HepG2 (cell line): Measurements from ENCODE around the gene DPY30. TPM values are rescaled to one million over a fixed set of nuclear protein-coding genes. Genes with fewer than 3 reads are reported as not detected.

Source experiments
- ATRX ChIP-seq: sonication (generic); formaldehyde crosslinking; IDR thresholded peaks from 2 replicates; pipeline ENCODE4 v1.4.0; 2020; ENCODE audit warnings: missing genetic modification reagents, borderline replicate concordance
- CENPT ChIP-seq: sonication (generic); formaldehyde crosslinking; IDR thresholded peaks from 2 replicates; pipeline ENCODE4 v1.8.0; 2022; ENCODE audit warnings: low read depth, mild to moderate bottlenecking, moderate library complexity, missing genetic modification reagents
- RARA ChIP-seq: IDR thresholded peaks from 2 replicates; pipeline ENCODE4 v1.6.1; 2016; ENCODE audit warnings: missing genetic modification reagents, missing compliant biosample characterization
- SMARCE1 ChIP-seq: fragments of 450-650 bp; IDR thresholded peaks from 2 replicates; pipeline ENCODE4 v1.6.1; 2017; ENCODE audit warnings: borderline replicate concordance
- SRF ChIP-seq: IDR thresholded peaks from 2 replicates; pipeline ENCODE4 v1.6.1; 2011; ENCODE audit warnings: mild to moderate bottlenecking, low read depth, low read length, moderate library complexity
- SUZ12 ChIP-seq: fragments of 150-350 bp; IDR thresholded peaks from 2 replicates; pipeline ENCODE4 v1.6.1; 2014; ENCODE audit warnings: low read depth, low read length
- TBX3 ChIP-seq: fragments of 450-650 bp; IDR thresholded peaks from 2 replicates; pipeline ENCODE4 v1.6.1; 2017; ENCODE audit warnings: antibody characterized with exemption, mild to moderate bottlenecking, inconsistent platforms, borderline replicate concordance
- TRIM24 ChIP-seq: sonication (generic); formaldehyde crosslinking; IDR thresholded peaks from 2 replicates; pipeline ENCODE4 v1.8.0; 2022; ENCODE audit warnings: mild to moderate bottlenecking, missing genetic modification reagents
- U2AF2 ChIP-seq: fragments of 200-400 bp; formaldehyde crosslinking; IDR thresholded peaks from 2 replicates; pipeline ENCODE4 v1.6.1; 2017; ENCODE audit warnings: low read depth, mild to moderate bottlenecking, low read length
- WIZ ChIP-seq: sonication (generic); formaldehyde crosslinking; IDR thresholded peaks from 2 replicates; pipeline ENCODE4 v1.5.1; 2020; ENCODE audit warnings: mild to moderate bottlenecking, missing genetic modification reagents
- ZMYM2 ChIP-seq: sonication (generic); formaldehyde crosslinking; IDR thresholded peaks from 2 replicates; pipeline ENCODE4 v1.8.0; 2022; ENCODE audit warnings: mild to moderate bottlenecking, missing genetic modification reagents
- ZNF264 ChIP-seq: sonication (generic); formaldehyde crosslinking; IDR thresholded peaks from 2 replicates; pipeline ENCODE4 v1.4.0; 2020; ENCODE audit warnings: missing genetic modification reagents
- ZNF549 ChIP-seq: sonication (generic); formaldehyde crosslinking; IDR thresholded peaks from 2 replicates; pipeline ENCODE4 v1.5.0; 2020; ENCODE audit warnings: missing genetic modification reagents
- ZNF709 ChIP-seq: sonication (generic); formaldehyde crosslinking; IDR thresholded peaks from 2 replicates; pipeline ENCODE4 v1.5.0; 2020; ENCODE audit warnings: mild to moderate bottlenecking, missing genetic modification reagents
- ZNF792 ChIP-seq: IDR thresholded peaks from 2 replicates; pipeline ENCODE4 v1.6.1; 2016
- polyA plus RNA-seq, 8 experiments: library from polyadenylated mRNA; depleted of rRNA in 3 of 8; stranded (reverse) in 7 of 8; unstranded in 1 of 8; fragments of >200 nt; fragmentation: Illumina TruSeq in 4 of 8; extraction: Trizol in 4 of 8; gene quantifications; 2 replicates each; pipeline versions ENCODE4 v1.2.1 to v1.2.3, GENCODE V29; 2011 to 2016; ENCODE audit warnings: low read depth in 4 of 8, missing spikeins in 1 of 8, mixed read lengths in 1 of 8; ENCODE audit not compliant: insufficient read depth in 1 of 8
- total RNA-seq, 5 experiments: library from RNA; depleted of rRNA; stranded (reverse); fragments of >200 nt; fragmentation: Illumina TruSeq; extraction: Trizol; gene quantifications; 2 replicates each; pipeline ENCODE4 v1.2.3, GENCODE V29; 2016; ENCODE audit warnings: low read depth in 1 of 5
- TF ChIP-seq, protein P1 (sequence below): IDR thresholded peaks from 2 replicates; pipeline ENCODE4 v1.6.1; 2016; ENCODE audit warnings: missing compliant biosample characterization, missing genetic modification reagents, borderline replicate concordance
- TF ChIP-seq, protein P2 (sequence below): sonication (generic); formaldehyde crosslinking; IDR thresholded peaks from 2 replicates; pipeline ENCODE4 v1.4.0; 2020; ENCODE audit warnings: missing genetic modification reagents
- TF ChIP-seq, protein P3 (sequence below): sonication (generic); formaldehyde crosslinking; IDR thresholded peaks from 2 replicates; pipeline ENCODE4 v1.9.0; 2021; ENCODE audit warnings: missing genetic modification reagents, borderline replicate concordance
- TF ChIP-seq, protein P4 (sequence below): IDR thresholded peaks from 2 replicates; pipeline ENCODE4 v1.6.1; 2016

Gene DPY30
- total and polyA plus RNA-seq, 2 of the 13 experiments (the other 11 are each of a cell fraction or from before 2014, with no cell fraction given): 98.1 to 118 TPM

DNA sequence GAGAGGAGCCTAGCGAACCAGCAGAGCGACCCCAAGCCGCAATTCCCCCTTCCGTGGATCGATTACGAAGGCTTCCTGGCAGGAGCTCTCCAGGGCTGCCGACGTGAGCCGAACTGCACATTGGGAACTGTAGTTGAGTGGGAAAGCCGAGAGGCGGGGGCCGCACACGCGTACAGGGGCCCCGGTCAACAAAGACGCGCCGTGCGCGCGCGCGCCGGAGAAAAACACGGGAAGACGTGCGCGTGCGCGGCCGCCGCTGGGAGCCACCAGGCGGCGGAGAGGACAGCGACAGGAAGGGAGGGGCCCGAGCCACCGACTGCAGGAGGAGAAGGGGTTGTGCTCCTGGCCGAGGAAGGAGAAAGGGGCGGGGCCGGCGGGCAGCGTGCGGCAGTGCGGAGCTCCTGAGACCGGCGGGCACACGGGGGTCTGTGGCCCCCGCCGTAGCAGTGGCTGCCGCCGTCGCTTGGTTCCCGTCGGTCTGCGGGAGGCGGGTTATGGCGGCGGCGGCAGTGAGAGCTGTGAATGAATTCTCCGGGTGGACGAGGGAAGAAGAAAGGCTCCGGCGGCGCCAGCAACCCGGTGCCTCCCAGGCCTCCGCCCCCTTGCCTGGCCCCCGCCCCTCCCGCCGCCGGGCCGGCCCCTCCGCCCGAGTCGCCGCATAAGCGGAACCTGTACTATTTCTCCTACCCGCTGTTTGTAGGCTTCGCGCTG is 23.9 kb upstream of the DPY30 start, which contains the start of gene SPAST (continued):
- TF ChIP-seq, protein P1, sequence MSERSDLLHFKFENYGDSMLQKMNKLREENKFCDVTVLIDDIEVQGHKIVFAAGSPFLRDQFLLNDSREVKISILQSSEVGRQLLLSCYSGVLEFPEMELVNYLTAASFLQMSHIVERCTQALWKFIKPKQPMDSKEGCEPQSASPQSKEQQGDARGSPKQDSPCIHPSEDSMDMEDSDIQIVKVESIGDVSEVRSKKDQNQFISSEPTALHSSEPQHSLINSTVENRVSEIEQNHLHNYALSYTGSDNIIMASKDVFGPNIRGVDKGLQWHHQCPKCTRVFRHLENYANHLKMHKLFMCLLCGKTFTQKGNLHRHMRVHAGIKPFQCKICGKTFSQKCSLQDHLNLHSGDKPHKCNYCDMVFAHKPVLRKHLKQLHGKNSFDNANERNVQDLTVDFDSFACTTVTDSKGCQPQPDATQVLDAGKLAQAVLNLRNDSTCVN (CRISPR knock-in tag): no peak
- TF ChIP-seq, protein P2, sequence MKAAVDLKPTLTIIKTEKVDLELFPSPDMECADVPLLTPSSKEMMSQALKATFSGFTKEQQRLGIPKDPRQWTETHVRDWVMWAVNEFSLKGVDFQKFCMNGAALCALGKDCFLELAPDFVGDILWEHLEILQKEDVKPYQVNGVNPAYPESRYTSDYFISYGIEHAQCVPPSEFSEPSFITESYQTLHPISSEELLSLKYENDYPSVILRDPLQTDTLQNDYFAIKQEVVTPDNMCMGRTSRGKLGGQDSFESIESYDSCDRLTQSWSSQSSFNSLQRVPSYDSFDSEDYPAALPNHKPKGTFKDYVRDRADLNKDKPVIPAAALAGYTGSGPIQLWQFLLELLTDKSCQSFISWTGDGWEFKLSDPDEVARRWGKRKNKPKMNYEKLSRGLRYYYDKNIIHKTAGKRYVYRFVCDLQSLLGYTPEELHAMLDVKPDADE (CRISPR knock-in tag): no peak
- TF ChIP-seq TBX3 (peak; percentile 71), WIZ (CRISPR knock-in tag) (peak; percentile 91; the same call in 1 of the 2 replicates), ZMYM2 (peak; percentile 47; the same call in 1 of the 2 replicates), ZNF264 (CRISPR knock-in tag) (peak; percentile 86), ZNF709 (CRISPR knock-in tag) (peak; percentile 75), TRIM24 (no peak), CENPT (CRISPR knock-in tag) (no peak), ZNF792 (CRISPR knock-in tag) (peak; percentile 96), SMARCE1 (no peak), ZNF549 (CRISPR knock-in tag) (0 out of 2 replicates have a peak, but pooled peaks have one; percentile 41), ATRX (CRISPR knock-in tag) (no peak), RARA (peak; percentile 32), U2AF2 (no peak), SRF (peak; percentile 67), SUZ12 (peak; percentile 74)
- TF ChIP-seq, protein P3, sequence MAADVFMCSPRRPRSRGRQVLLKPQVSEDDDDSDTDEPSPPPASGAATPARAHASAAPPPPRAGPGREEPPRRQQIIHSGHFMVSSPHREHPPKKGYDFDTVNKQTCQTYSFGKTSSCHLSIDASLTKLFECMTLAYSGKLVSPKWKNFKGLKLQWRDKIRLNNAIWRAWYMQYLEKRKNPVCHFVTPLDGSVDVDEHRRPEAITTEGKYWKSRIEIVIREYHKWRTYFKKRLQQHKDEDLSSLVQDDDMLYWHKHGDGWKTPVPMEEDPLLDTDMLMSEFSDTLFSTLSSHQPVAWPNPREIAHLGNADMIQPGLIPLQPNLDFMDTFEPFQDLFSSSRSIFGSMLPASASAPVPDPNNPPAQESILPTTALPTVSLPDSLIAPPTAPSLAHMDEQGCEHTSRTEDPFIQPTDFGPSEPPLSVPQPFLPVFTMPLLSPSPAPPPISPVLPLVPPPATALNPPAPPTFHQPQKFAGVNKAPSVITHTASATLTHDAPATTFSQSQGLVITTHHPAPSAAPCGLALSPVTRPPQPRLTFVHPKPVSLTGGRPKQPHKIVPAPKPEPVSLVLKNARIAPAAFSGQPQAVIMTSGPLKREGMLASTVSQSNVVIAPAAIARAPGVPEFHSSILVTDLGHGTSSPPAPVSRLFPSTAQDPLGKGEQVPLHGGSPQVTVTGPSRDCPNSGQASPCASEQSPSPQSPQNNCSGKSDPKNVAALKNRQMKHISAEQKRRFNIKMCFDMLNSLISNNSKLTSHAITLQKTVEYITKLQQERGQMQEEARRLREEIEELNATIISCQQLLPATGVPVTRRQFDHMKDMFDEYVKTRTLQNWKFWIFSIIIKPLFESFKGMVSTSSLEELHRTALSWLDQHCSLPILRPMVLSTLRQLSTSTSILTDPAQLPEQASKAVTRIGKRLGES (CRISPR knock-in tag): peak; percentile 67; the same call in 1 of the 2 replicates
- TF ChIP-seq, protein P4, sequence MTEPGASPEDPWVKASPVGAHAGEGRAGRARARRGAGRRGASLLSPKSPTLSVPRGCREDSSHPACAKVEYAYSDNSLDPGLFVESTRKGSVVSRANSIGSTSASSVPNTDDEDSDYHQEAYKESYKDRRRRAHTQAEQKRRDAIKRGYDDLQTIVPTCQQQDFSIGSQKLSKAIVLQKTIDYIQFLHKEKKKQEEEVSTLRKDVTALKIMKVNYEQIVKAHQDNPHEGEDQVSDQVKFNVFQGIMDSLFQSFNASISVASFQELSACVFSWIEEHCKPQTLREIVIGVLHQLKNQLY (CRISPR knock-in tag): 0 out of 2 replicates have a peak, but pooled peaks have one; percentile 31
